Muscle layer of duodenum (tissue), 2 donors: ENCODE measurements around the gene CFAP74.
A peak's percentile ranks its signal among the peaks of the same experiment; 100 is the strongest.
"Not testable (repeated sequence)": the region's sequence is repeated elsewhere in the genome, so short reads cannot be mapped to it uniquely, and the experiment has no call there.

Source experiments
- H3K27ac ChIP-seq: one replicate; pipeline ENCODE4 v1.7.0; 2013; ENCODE audit warnings: mild to moderate bottlenecking, low read length
- H3K27me3 ChIP-seq: one replicate; pipeline ENCODE4 v1.7.0; 2013; ENCODE audit warnings: low read depth, mild to moderate bottlenecking, control low read depth, low read length
- H3K36me3 ChIP-seq, 2 donors: one replicate each; pipeline ENCODE4 v1.7.0; 2013; ENCODE audit warnings: low read length in 2 of 2, control low read depth in 1 of 2, mild to moderate bottlenecking in 1 of 2; ENCODE audit not compliant: insufficient read depth in 2 of 2, control insufficient read depth in 1 of 2
- H3K4me1 ChIP-seq, 2 donors: one replicate each; pipeline ENCODE4 v1.7.0; 2013; ENCODE audit warnings: low read length in 2 of 2, mild to moderate bottlenecking in 2 of 2, control low read depth in 1 of 2, moderate library complexity in 1 of 2; ENCODE audit not compliant: insufficient read depth in 2 of 2, control insufficient read depth in 1 of 2
- H3K4me3 ChIP-seq, 2 donors: one replicate each; pipeline ENCODE4 v1.7.0; 2013; ENCODE audit warnings: low read length in 2 of 2, low read depth in 1 of 2, mild to moderate bottlenecking in 1 of 2
- H3K9me3 ChIP-seq, 2 donors: one replicate each; pipeline ENCODE4 v1.7.0; 2013; ENCODE audit warnings: low read length in 2 of 2, control low read depth in 1 of 2, mild to moderate bottlenecking in 1 of 2; ENCODE audit not compliant: control insufficient read depth in 1 of 2
- donor health status: healthy.

The CFAP74 gene

DNA sequence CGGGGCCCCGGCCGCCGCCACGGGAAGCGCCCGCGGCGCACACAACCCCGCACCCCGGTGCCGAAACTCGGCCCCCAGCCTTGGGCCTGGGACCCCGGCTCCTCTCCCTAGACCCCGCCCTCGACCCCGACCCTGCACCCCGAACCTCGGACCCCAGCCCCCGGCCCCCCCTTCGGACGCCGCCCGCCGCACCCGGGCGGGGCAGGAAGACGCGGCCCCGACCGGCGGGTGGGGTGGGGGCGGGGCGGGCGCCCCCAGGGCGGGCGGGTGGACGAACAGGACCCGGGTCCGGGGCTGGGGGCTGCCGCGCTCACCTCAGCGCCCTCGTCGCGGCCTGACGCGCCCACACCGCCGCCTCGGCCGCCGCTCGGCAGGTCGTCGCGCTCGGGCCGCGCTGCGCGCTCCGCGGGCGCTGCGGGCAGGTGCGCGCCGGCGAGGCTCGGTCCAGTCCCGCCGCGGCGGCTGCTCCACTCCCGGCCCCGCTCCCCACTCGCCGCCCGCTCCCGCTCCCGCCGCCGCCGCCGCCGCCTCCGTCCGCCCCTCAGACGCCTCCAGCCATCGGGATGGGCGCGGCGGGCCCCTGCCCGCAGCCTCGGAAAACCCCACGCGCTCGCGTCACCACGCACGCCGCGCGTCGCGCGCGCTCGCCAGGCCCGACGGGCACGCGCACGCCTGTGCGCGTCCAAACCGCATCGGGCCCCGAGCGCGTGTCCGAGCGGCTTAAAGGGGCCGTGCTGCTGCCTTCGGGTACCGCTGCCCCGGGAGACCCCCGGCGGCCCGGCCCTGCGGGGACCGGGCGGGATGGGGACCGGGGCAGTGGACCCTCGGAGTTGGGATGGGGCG lies 112.9 kb downstream of the CFAP74 start, which contains the start of gene GNB1:
GNB1 (minus strand) TSS at position 582 of the 843 bp plus-strand sequence. CDS start 65,634 bp downstream, outside the sequence.
- Histone ChIP-seq H3K27me3 (no peaks in the 10 kb centered on the region), H3K9me3 (no peaks in the 10 kb centered on the region), H3K4me1 (peaks cover 7 to 50% of the 10 kb centered on the region in 2 donors)

DNA sequence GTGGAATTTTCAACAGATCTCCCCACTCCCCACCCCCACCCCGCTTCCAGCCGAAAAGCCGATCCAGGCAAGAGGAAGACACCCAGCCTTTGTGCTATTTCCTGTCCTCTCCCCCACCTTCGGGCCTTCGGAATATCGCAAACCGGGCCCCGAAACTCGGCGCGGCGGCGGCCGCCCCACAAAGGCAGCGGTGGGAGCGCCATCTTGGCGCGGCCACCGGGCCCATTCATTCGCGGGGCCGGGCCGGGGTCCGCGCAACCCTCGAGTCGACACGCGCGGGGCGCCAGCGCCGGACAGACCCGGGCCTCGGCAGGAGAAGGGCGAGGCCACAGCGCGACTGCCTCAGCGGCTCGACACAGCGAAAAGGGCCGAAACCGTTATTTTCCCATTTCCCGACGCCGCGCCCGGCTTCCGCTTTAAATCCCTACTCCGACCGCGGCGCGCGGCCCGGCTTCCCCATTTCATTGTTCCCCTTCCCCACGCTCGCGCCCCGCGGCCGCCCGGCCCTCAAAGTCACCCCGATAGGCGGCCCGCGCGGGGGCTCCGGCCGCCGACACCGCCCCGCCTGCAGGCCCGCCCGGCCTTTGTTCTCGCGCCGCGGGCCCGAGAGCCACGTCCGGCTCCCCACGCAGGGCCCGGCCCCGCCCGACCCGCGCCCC lies 113.6 kb downstream of the CFAP74 start:
- Histone ChIP-seq H3K27me3 (no peaks in the 10 kb centered on the region), H3K27ac (peak overlapping the region; percentile 74), H3K4me1 (peaks cover 7 to 48% of the 10 kb centered on the region in 2 donors), H3K36me3 (no peaks in the 10 kb centered on the region), H3K9me3 (no peaks in the 10 kb centered on the region), H3K4me3 (peak overlapping the region; percentile 78 to 88)

More for the DNA sequence above, 112.9 kb downstream of the CFAP74 start, which contains the start of gene GNB1:
- peak within 1 kb of the TSS; percentile 78 for H3K27ac ChIP-seq
- no peaks in the 10 kb centered on the region for H3K36me3 ChIP-seq
- H3K4me3 ChIP-seq: peak within 1 kb of the TSS; percentile 78 to 88

DNA sequence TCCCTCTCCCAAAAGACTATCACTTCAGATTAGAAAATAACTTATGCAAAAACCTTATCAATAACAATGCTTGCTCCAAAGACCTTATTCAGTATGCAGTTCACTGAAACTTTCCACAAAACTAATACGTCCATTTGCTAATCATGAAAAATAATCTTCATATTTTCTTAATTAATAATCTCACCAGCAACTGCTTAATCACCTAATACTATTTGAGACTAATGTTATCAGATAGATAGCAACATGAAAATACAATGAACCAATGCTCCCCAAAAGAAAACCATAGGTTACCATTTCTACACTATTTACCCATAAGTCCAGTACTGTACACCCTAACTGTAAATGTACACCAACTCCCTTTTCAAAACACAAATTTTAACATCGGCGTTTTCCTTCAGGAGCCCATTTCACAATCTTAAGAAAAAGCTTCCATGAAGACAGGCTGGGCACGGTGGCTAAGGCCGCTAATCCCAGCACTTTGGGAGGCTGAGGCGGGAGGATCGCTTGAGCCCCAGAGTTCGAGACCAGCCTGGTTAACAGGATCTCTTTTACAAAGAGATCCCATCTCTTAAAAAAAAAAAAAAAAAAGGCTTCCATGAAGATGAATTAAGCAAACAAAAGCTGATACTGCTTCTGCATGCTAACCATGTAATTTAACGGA lies 114.4 kb downstream of the CFAP74 start:
- no peaks in the 10 kb centered on the region for H3K27me3 ChIP-seq
- peak overlapping the region; percentile 78 to 88 for H3K4me3 ChIP-seq
- peak overlapping the region; percentile 74 for H3K27ac ChIP-seq
- no peaks in the 10 kb centered on the region for H3K9me3 ChIP-seq
- H3K36me3 ChIP-seq: no peaks in the 10 kb centered on the region
- peaks cover 7 to 41% of the 10 kb centered on the region in 2 donors for H3K4me1 ChIP-seq

GRCh38 chr1:1883890-1884289 lies 119.7 kb downstream of the CFAP74 start:
- H3K27ac ChIP-seq, H3K36me3 ChIP-seq, H3K27me3 ChIP-seq, H3K4me3 ChIP-seq, H3K9me3 ChIP-seq: not testable (repeated sequence)
- H3K4me1 ChIP-seq: peaks cover 3 to 64% of the 10 kb centered on the region in 2 donors

- Histone ChIP-seq H3K4me1 (peaks cover 0 to 62% of the 10 kb centered on the region in 2 donors), H3K36me3 (peaks cover 0 to 3% of the 10 kb centered on the region in 2 donors), H3K27ac (no peak overlapping the region), H3K9me3 (no peaks in the 10 kb centered on the region), H3K4me3 (no peak overlapping the region), H3K27me3 (no peaks in the 10 kb centered on the region)
These were observed 120.3 kb downstream of the CFAP74 start for GRCh38 chr1:1883092-1883873.

- no peak overlapping the region for H3K27ac ChIP-seq
- H3K4me1 ChIP-seq: peaks cover 0 to 58% of the 10 kb centered on the region in 2 donors
- H3K27me3 ChIP-seq: no peaks in the 10 kb centered on the region
- no peaks in the 10 kb centered on the region for H3K9me3 ChIP-seq
- peaks cover 0 to 3% of the 10 kb centered on the region in 2 donors for H3K36me3 ChIP-seq
- no peak overlapping the region for H3K4me3 ChIP-seq
These were observed 121.9 kb downstream of the CFAP74 start for GRCh38 chr1:1881727-1882126.

GRCh38 chr1:1880617-1881312 lies 122.8 kb downstream of the CFAP74 start:
- peak overlapping the region; percentile 36 for H3K27ac ChIP-seq
- peak overlapping the region in 1 of 2 donors; percentile 13 for H3K4me3 ChIP-seq
- H3K9me3 ChIP-seq: no peaks in the 10 kb centered on the region
- H3K27me3 ChIP-seq: no peaks in the 10 kb centered on the region
- peaks cover 2 to 59% of the 10 kb centered on the region in 2 donors for H3K4me1 ChIP-seq
- H3K36me3 ChIP-seq: peaks cover 5 to 12% of the 10 kb centered on the region in 2 donors

DNA sequence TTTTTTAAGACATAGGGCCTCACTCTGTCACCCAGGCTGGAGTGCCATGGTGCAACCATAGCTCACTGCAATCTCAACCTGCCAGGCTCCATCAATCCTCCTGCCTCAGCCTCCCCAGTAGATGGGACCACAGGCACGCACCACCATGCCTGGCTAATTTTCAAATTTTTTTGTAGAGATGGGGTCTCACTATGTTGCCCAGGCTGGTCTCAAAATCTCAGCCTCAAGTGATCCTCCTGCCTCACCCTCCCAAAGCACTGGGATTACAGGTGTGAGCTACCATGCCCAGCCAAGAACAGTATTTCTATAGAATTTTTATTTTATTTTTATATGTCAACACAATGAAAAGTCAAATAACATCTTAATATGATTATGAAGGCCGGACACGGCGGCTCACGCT lies 123.6 kb downstream of the CFAP74 start:
- Histone ChIP-seq H3K4me1 (peaks cover 3 to 62% of the 10 kb centered on the region in 2 donors), H3K4me3 (no peak overlapping the region), H3K9me3 (no peaks in the 10 kb centered on the region), H3K27ac (no peak overlapping the region), H3K36me3 (peaks cover 5 to 16% of the 10 kb centered on the region in 2 donors), H3K27me3 (no peaks in the 10 kb centered on the region)

DNA sequence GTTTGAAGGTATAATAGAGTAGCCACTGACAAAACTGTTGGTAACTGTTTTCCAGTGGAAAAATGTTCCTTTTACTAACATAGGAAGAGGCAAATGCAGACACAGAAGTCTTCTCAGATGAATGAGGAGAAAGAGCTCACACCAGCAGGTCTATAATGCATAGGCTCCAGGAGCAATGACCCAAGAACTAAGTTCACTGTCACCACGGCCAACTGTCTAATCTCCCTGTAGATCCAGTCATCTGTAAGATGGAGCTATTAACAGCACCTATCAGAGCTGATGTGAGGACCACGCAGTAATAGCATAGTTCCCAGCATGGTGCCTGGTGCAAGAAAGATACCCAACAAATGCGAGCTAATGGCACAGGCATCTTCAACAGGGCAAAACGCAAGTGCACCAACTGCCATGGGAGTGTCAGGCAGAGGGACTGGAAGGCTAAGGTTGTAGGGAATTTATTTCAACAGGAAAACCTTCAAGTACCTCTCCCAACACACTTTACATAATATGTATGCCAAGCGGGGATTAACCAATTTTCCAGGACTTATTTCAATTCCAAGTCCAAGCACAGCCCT lies 125.6 kb downstream of the CFAP74 start:
- Histone ChIP-seq H3K36me3 (peaks cover 5 to 20% of the 10 kb centered on the region in 2 donors), H3K27ac (no peak overlapping the region), H3K4me3 (no peak overlapping the region), H3K27me3 (no peaks in the 10 kb centered on the region), H3K9me3 (no peaks in the 10 kb centered on the region), H3K4me1 (peaks cover 8 to 65% of the 10 kb centered on the region in 2 donors)

GRCh38 chr1:1876335-1876930 lies 127.2 kb downstream of the CFAP74 start:
- Histone ChIP-seq H3K9me3 (no peaks in the 10 kb centered on the region), H3K4me1 (peaks cover 9 to 61% of the 10 kb centered on the region in 2 donors), H3K27me3 (no peaks in the 10 kb centered on the region), H3K4me3 (no peak overlapping the region), H3K36me3 (peaks cover 5 to 20% of the 10 kb centered on the region in 2 donors), H3K27ac (no peak overlapping the region)
